HG03060 (cell line): ENCODE data around the gene TNS1.

Experiments used
- ATAC-seq: cut with Tn5 transposase; IDR thresholded peaks from one replicate; pipeline ENCODE4 v1.9.1; 2021; ENCODE audit warnings: low read depth, moderate number of reproducible peaks; ENCODE audit not compliant: unreplicated experiment

TNS1 gene

DNA sequence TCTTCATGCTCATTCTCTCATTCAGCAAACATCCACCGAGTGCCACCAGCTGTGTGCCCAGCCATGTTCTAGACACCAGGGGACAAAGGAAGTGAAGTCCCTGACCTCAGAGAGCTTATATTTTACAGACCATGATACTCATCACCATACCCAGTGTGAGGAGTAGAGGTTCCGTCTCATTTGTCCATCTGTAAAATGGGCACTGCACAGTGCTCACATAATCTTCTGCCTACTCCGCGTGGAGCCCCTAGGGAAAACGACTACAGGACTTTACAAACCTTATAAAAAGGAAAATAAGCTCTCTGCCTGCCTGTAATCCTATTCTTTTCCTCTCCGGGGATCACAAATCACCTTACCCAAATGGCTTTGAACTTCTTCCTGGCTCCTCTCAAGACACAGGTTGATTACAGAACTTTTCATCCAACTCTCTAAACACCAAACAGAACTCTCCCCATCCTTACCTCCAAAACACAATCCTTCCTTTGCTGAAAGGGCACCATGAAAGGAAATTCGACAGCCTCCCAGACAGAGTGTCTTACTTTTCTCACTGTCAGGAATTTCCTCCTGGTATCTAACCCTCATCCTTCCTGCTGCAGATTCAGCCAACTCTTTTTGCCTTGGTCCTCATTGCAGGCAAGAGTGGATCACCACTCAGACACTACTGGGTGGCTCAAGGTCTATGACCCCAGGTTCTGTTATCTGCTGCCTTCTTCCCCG, 99.5 kb downstream of the TNS1 start:
- no peak for ATAC-seq

DNA sequence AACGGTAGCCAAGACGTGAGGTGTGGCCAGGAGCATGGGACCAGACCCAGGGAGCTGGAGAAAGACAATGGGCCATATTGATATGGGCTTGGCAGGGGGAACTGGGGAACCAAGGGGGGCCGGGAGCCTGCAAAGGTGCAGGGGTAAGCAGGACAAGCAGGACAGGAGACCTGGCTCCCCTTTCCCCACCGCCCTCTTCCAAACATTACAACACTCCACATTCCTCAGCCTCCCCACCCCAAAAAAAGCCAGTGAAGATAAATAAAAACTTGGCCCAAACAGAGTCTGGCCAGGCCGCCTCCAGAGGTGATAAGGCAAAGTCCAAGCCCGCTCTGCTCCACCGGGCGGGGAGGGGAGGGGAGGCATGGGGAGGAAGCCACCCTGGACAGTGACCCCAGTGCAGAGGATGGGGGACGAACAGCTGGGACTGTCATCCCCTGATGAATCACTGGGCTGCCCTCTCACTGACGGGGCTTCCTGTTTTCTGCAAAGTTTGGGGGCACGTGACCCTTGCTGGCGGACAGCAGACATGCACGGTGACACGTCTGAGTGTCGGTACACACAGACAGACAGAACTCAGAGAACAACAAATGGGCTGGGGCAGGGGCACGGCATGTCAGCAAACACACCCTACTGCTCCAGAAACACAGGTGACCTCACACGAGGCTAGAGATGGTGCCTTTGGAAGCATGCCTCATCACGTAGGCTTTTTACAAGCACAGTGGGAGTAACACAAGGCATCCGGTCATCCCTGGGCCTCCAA, 100.2 kb downstream of the TNS1 start:
- ATAC-seq: no peak

DNA sequence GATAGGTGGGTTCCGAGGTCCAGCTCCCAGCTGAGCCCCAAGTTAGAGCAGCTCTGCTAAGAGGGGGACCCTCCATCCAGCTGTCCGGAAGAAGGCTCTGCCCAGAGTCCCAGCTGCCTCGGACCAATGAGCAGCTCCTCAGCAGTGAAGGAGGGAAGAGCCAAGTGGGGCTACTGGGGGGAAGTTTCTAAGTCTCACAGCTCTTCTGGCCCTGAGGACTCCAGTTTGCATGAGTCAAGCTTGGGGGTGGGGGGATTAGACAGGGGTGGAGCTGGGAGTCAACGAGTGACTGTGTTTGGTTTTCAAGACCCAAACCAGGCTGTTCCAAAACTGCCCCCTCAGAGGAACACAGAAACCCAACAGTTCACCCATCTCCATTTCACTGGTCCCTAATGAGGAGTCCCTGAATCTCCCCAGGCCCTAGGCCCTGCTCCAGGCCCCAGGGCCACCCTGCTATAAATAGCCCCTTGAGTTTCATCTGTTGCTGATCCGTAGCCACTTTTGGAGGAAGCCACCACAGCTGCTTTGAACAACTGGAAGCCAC, 100.9 kb downstream of the TNS1 start:
- ATAC-seq: no peak

DNA sequence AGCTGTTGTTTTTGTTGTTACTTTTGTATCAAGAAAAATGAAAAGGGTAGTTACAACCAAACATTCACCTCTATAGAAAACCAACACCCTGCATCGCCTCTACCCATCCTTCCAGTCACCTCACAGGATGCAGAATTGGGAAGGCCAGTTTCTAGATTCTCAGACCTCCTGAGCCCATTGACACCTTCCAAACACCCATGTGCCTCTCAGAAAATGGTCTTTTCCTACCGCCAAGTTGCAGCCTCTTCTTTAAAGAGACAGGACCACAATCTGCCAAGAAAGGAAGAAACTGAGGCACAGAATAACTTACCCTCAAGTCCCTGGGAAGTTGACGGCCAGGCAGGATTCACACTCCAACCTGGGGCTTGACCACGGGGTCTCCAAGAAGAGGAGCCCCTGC, 101.4 kb downstream of the TNS1 start:
- ATAC-seq: no peak

DNA sequence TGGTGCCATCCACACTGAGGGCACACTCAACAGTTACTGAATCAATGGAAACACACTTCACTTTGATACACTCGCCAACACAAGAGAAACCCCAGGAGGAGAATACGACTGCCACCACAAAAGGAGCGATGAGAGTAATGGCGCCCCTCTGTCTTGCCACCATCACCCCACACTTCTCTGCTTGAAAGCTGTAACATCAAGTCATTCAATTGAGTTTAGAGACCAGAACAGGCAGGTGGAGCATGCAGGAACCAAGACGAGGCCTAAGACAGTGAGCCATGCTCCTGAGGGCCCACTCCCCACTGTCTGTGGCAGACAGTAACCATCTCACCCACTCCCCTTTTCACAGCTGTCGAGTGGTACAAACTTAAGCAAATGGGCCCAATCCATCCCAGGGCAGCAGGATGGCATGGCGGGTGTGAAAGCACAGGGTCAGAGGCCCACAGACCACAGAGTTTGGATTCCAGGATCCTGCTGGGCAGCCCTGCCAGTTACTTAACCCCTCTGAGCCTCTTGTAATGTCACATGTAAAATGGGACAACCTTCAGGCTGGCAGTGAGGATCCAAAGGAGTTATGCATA, 101.9 kb downstream of the TNS1 start:
- ATAC-seq: no peak

DNA sequence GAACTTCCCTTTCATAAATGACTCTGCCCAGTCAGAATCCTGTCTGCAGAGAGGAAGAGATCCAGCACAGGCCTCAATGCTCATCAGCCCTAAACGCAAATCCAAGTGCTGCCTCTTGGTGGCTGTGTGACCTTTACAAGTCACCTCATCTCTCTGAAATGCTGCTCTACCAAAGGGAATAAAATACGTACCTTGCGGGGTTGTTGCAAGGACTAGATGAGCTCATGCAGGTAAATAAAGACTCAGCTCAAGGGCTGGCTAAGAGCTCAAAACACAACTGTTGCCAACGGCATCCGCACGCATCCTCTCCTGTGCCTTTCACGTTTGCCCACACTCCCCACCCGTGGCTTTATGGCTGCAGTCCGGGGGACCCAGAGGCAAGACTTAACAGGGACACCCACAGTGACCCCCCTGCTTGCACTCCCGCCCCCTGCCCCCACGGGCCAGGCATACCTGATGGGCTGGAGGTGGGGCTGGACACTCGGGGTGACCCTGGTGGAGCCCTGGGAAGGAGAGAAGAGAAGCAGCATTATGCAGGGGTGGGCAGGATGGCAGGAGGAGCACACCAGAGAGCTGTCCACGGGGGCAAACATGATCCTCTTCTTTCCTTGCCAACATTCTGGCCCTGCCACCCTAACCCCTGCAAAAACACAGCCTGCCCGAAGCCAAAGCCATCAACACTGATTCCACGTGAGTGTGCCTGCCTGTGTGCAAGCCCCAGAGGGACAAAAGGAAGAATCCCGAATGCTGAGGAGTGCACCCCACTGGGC, 102.6 kb downstream of the TNS1 start:
- ATAC-seq: no peak

DNA sequence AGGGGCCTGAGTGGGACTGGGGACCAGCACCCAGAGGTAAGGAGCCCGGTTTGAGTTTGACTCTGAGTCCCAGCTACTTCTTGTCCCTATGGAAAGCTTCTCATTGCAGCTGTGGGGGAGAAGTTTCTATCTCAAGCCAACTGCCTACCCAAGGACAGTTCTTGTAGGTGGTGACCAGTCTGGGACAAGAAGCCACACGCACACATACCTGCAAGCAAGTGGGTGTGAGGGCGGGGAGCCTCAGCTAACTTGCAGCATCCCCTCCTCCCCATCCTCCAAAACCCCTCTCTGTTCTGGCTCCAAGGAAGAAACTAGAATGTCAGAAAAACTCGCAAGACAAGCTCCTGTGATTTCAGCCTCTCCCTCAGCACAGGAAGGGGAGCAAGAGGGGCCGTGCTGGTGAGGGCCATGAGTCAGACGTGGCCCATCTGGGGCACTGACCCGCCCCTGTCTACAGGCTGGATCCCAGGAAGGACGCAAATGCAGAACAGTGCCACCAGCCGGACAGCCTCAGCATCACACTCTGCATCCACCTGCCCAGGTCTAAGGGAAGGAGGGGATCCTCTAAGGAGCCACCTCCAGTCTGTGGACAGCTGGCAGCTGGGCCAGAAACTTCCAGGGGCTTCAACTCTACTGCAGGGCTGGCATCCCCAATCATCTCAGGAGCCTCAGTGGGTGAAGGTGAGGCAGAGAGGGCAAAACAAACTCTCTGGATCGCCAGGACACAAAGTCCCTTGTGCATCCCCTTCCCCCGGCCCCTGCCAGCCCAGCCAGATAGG, 103.4 kb downstream of the TNS1 start:
- ATAC-seq: no peak

DNA sequence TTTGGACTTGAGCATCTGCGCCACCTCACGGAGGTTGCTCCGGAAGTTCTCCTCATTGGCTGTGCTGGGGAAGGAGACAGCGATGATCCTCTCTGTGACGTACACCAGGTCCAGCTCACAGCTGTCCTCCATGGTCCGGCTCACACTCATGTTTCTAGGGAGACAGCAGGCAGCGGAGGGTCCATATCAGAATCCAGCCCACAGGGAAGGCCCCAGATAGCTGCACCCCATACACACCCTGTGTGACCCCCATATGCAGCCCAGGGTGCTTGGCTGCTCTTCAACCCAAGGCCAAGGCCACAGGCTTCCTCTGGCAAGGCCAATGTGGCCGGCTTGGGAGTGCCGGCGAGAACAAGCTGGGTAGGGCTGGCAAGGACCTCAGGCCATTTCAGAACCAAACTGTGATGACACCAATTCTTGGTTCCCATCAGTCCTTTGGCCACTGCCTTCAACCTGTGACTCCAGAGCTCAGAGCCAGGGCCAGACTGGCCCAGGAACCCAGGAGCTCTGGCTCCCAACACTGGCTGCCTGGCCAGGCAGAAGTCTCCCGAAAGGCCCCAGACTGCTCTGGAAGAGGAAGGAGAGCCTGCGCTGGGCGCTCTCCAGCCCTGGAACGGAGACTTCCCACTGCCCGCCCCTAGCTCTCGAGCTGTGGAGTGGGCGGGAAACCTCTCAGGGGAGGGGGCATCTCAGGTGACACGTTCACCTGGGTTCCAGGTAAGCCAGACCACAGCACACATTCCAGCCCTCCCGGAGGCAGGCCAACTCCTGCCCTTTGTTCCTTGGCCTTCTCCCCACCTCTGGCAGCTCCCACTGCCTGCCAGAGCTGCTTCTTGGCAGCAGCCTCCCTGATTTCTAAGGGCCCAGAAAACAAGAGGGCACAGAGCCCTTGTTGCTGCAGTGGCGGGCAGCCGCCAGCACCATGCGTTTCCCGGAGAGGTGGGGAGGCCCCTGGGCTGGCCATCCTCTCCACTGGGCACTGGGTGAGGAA, 104.7 kb downstream of the TNS1 start:
- no peak for ATAC-seq

DNA sequence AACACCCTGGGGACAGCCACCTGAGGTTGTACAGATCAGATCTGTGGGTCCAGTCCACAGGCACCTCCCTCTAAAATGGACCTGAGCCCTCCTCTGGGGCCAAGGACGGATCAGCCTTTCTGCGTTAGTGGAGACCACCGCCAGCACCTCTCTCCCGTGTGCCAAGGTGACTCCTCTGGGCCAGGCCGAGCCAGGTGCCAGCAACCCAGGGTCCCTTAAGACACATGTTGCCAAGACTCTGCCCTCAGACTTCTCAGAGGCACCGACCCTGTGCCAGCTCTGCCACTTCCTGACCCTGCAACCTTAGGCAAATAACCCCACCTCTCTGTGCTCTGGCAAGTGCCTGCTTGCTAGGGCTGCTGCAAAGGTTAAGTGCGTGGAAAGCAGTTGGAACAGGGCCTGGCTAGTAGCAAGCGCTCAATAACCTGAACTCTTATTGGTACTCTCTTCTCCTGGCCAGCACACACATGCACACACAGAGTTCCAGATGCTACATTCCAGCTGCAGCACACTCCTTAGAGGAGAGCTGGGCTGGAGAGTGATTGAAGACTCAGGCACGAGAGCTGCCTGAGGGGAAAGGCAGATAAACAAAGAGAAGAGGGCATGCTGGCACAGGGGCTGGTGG, 105.6 kb downstream of the TNS1 start:
- no peak for ATAC-seq

DNA sequence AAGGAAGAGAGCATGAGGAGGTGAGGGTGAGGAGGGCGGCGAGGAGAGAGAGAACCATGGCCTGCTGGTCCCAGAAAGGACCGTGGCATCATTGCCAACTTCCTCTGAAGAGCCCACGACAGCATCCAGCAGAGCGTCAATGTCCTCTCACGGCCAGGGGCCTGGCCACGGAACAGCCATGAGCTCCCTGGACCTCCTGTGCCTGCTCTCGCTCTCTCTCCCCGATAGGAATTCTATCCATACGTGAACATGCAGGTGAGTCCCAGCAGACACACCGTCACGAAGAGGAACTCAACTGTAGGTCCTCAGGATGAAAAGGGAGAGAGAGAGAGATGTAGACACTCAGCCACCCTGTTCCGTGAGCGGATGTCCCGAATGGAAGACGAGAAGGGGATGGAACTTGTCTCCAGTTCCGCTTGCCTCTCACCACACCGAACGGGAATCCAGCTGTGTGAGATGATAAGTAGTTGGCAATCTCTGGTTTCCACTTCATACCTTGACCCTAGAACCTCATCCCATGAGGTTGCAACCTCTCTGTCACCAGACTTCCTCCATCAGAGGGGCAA, 107.6 kb downstream of the TNS1 start:
- ATAC-seq: no peak

DNA sequence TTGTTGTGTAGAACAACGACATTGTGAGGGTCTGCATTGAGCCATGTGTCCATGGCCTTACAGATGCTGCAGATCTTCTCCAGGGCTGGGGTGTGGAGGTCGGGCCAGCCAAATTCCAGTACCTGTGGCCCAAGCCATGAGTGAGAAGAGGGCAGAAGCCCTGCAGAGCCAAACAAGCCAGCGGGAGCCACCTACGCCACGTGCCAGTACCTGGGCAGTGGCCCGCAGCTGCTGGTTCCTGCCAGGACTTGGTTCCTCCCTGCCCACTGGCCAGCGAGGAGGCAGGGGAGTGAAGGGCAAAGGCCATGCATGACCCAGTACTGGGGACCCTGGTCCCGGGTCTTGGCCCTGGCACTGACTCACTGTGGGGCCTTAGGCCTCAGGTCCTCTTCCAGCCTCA, 109.4 kb downstream of the TNS1 start:
- ATAC-seq: no peak

DNA sequence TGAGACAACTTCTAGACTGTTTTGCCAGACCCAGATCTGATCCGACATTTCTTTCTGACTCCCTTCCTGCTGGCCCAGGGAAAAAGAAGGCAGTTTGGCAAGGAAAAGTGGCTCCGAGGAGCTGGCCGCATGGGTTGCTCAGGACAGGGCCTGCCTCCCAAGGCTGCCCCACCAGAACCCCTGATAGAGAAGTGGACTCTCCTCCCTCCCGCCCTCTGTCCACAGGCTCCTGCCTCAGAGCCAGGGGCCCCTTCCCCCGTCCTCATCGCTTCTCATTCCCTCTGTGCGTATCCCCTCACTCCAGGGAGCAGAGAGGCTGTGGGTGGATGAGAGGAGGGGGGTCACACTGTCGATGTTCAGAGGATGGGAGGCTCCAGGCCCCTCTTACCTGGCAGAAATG, 110.2 kb downstream of the TNS1 start:
- no peak for ATAC-seq

DNA sequence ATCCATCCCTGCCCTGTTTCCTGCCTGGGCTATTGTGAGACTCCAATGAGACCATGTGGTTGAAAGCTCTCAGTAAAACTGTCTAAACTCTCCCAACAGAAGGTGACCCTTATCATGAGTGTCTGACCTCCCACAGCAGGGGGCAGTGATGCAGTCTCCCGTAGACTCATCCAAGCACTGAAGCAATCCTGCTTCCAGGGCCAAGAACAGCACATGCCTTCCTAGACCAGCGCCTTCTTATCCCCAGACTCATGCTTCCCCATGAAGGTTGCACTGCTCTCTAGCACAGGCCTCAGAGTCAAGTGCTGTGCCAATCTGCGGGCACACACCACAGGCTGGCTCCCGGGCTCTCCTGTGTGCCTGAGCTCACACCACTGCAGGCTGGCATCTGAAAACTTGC, 112.3 kb downstream of the TNS1 start:
- ATAC-seq: no peak

DNA sequence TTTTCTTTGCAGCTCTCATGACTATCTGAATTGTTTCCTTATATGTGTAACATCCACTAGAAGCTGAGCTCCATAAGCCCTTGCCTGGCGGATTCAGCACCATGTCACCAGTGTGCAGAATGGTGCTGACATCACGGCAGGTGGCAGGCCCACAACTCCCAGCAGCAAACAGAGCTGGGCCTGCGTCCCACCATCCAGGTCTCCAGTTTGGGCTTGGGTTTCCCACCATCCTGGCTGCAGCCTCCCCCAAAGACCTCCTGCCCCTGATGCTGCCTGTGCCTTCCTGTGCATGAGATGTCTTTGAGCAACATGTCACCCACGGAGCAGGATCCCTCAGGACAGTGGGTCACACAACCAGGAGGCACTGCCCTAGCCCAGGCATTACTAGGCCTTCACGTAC, 113.1 kb downstream of the TNS1 start:
- ATAC-seq: no peak

DNA sequence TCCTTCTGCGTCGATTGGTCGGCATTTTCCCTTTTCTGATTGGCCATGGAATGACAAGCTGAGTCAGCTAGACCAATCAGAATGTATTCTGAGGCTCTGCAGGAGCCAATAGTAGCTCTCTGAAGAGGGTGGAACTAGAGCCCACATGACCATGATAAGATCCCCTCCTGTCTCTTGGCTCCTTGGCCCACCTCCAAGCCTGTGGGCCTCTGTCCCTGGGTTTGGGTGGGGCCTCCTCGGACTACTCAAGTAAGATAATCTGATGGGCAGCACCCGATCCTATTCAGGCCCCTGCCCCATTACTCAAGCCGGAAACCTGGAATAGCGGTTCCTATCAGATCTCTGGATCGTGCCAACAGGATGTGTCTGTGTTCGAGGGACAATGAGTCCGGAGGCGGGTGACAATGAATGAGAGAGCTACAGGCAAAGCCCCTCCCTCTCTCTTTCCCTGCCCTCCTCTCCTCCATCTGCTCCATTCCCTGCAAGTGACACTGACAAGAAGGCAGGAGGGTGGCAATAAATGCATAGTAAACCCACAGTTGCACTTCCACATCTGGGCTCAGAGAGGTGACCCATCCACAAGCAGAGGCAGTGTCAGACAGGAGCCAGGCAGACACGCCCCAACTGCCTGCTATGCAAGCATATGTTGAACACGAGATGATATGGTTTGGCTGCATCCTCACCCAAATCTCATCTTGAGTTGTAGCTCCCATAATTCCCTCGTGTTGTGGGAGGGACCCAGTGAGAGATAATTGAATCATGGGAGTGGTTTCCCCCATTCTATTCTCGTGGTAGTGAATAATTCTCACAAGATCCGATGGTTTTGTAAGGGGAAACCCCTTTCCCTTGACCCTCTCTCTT, 114.7 kb downstream of the TNS1 start:
- no peak for ATAC-seq

DNA sequence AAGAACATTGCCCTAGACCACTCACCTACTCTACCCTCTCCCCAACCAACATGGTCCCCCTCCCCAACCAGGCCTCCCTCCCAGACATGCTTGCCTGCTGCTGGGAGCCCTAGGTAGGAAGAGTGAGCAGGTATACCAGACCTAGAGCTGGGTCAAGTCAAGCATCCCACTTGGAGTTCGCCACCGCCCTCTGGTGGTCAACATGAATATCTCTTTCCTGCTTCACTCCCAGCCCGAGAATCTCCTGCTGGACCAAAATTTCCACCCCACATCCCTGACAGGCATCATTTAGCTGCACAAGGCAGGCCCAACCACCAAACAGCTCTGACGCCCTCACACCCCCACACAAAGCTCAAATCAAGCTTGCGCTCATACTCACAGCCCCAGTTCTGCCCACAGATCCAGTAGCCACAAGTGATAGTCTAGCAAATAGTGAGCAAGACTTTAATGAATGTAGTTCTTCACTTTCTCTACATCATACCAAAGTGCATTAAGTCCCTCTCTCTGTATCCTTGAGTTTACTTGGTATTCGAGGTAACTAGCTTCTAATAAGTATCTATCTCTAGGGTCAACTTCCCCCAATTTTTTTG, 116.0 kb downstream of the TNS1 start:
- ATAC-seq: no peak

DNA sequence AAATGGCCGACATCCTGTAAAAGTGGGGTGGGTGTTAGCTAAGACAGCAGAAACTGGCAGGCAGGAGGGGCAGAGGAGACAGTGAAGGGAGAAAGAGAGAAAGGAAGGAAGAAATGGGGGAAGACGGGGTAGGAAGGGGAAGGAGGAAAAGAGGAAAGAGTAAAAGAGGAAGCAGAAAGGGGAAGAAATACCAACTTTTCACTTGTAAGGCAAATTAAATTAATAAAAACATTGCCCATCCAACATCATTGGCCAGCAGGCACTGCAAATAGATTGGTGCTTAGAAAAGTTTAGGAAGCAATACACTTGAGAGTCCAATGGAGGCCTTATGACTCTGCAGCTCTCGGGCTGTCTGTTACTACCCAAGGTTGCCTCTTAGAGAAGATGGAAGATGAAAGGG, 116.7 kb downstream of the TNS1 start:
- no peak for ATAC-seq
